Endodermal cell (in vitro differentiated cells): Measurements from ENCODE around the gene FIP1L1. TPM values are rescaled to one million over a fixed set of nuclear protein-coding genes. Genes with fewer than 3 reads are reported as not detected.

Source experiments
- DNase-seq: peaks from one replicate; pipeline ENCODE4 v3.0.0-alpha.2; 2017
- H3K27ac ChIP-seq: 2 replicates; pipeline ENCODE4 v1.5.1; 2013; ENCODE audit warnings: mild to moderate bottlenecking, low read depth, low read length, moderate library complexity
- H3K27me3 ChIP-seq: 2 replicates; pipeline ENCODE4 v1.6.1; 2013; ENCODE audit warnings: mild to moderate bottlenecking, low read length, moderate library complexity; ENCODE audit not compliant: insufficient read depth, control insufficient read depth, poor library complexity, severe bottlenecking
- H3K36me3 ChIP-seq: 2 replicates; pipeline ENCODE4 v1.7.0; 2013; ENCODE audit warnings: mild to moderate bottlenecking, low read length, moderate library complexity; ENCODE audit not compliant: control insufficient read depth, insufficient read depth
- H3K4me1 ChIP-seq: one replicate; pipeline ENCODE4 v1.7.0; 2013; ENCODE audit warnings: low read length; ENCODE audit not compliant: control insufficient read depth, insufficient read depth
- H3K4me3 ChIP-seq: 2 replicates; pipeline ENCODE4 v1.5.1; 2013; ENCODE audit warnings: mild to moderate bottlenecking, low read length, moderate library complexity
- H3K9ac ChIP-seq: 2 replicates; pipeline ENCODE4 v1.6.1; 2013; ENCODE audit warnings: mild to moderate bottlenecking, low read length, moderate library complexity; ENCODE audit not compliant: poor library complexity, severe bottlenecking; ENCODE audit errors: extremely low read depth
- H3K9me3 ChIP-seq: 2 replicates; pipeline ENCODE4 v1.6.1; 2013; ENCODE audit warnings: mild to moderate bottlenecking, low read length, moderate library complexity; ENCODE audit not compliant: control insufficient read depth
- H3K27ac Mint-ChIP-seq: 2 replicates; pipeline ENCODE4 v1.8.0; 2020; ENCODE audit warnings: mixed read lengths
- H3K27me3 Mint-ChIP-seq: 2 replicates; pipeline ENCODE4 v1.8.0; 2021; ENCODE audit warnings: mild to moderate bottlenecking, mixed read lengths; ENCODE audit not compliant: insufficient read depth
- H3K36me3 Mint-ChIP-seq: 2 replicates; pipeline ENCODE4 v1.8.0; 2020; ENCODE audit warnings: low read depth, mixed read lengths
- H3K4me1 Mint-ChIP-seq: 2 replicates; pipeline ENCODE4 v1.8.0; 2020; ENCODE audit warnings: mixed read lengths
- H3K4me3 Mint-ChIP-seq: 2 replicates; pipeline ENCODE4 v1.8.0; 2020; ENCODE audit warnings: mild to moderate bottlenecking, moderate library complexity, mixed read lengths
- H3K9me3 Mint-ChIP-seq: 2 replicates; pipeline ENCODE4 v1.8.0; 2020; ENCODE audit warnings: mild to moderate bottlenecking, mixed read lengths
- CTCF ChIP-seq: fragments of 200-600 bp; sonication (generic); conservative IDR thresholded peaks from 2 replicates; pipeline ENCODE4 v1.5.0; 2021; ENCODE audit warnings: antibody characterized with exemption, mild to moderate bottlenecking
- WGBS, 2 experiments: methylation state at CpG; one replicate each; pipeline versions ENCODE4 v1.1.5 to v1.1.7; 2013; ENCODE audit warnings: missing lambda C conversion rate in 2 of 2, mixed read lengths in 1 of 2; ENCODE audit not compliant: insufficient coverage in 1 of 2, insufficient read length in 1 of 2; 5-methylcytosine and 5-hydroxymethylcytosine counted together
- total RNA-seq, 2 donors: library from RNA; stranded (reverse); fragmentation: NEBNext Ultra II Directional in 1 of 2; extraction: Animal tissue kit (Norgen Biotek cat#: 25700) in 1 of 2; gene quantifications; 2 replicates in 1 of 2; 3 replicates in 1 of 2; pipeline ENCODE4 v1.2.1, GENCODE V29; 2021

FIP1L1 gene
- total RNA-seq, 2 donors from 2014 or later: 79.2 to 88.8 TPM

GRCh38 chr4:53477038-53477565, 99.7 kb downstream of the FIP1L1 start:
- no peaks in the 10 kb centered on the region for H3K36me3 ChIP-seq
- peaks cover 27% of the 10 kb centered on the region for H3K4me1 Mint-ChIP-seq
- peak overlapping the region; percentile 20 for H3K4me3 Mint-ChIP-seq
- peaks cover 2% of the 10 kb centered on the region for H3K9me3 Mint-ChIP-seq
- peak overlapping the region; percentile 84 for H3K27ac Mint-ChIP-seq
- no peaks in the 10 kb centered on the region for H3K27me3 Mint-ChIP-seq
- no peaks in the 10 kb centered on the region for H3K9me3 ChIP-seq
- H3K4me1 ChIP-seq: peaks cover 4% of the 10 kb centered on the region
- no peak overlapping the region for H3K27ac ChIP-seq
- H3K27me3 ChIP-seq: no peaks in the 10 kb centered on the region
- peak overlapping the region; percentile 32 for H3K4me3 ChIP-seq
- no peak overlapping the region for H3K9ac ChIP-seq
- H3K36me3 Mint-ChIP-seq: peaks cover 7% of the 10 kb centered on the region
- DNase-seq: no peak
- WGBS, 2 experiments: 55 to 67% methylated on average over 3 to 5 of the region's 5 CpGs
- TF ChIP-seq CTCF: no peak

- H3K4me1 Mint-ChIP-seq: peaks cover 27% of the 10 kb centered on the region
- Histone ChIP-seq H3K36me3 (no peaks in the 10 kb centered on the region), H3K9ac (no peak overlapping the region), H3K27me3 (no peaks in the 10 kb centered on the region), H3K27ac (no peak overlapping the region), H3K9me3 (no peaks in the 10 kb centered on the region), H3K4me3 (no peak overlapping the region), H3K4me1 (peaks cover 4% of the 10 kb centered on the region)
- peaks cover 6% of the 10 kb centered on the region for H3K36me3 Mint-ChIP-seq
- no peaks in the 10 kb centered on the region for H3K27me3 Mint-ChIP-seq
- H3K4me3 Mint-ChIP-seq: no peak overlapping the region
- peak overlapping the region; percentile 14 for H3K27ac Mint-ChIP-seq
- TF ChIP-seq CTCF: no peak
- H3K9me3 Mint-ChIP-seq: peaks cover under 1% of the 10 kb centered on the region
- DNase-seq: no peak
- WGBS, 2 experiments: 80 to 92% methylated on average over 1 of the region's 1 CpG
Measured at GRCh38 chr4:53477636-53478035, 100.2 kb downstream of the FIP1L1 start.

- peaks cover 4% of the 10 kb centered on the region for H3K4me1 ChIP-seq
- peaks cover 27% of the 10 kb centered on the region for H3K4me1 Mint-ChIP-seq
- no peak for DNase-seq
- H3K27ac Mint-ChIP-seq: no peak overlapping the region
- H3K36me3 ChIP-seq: no peaks in the 10 kb centered on the region
- H3K27me3 Mint-ChIP-seq: no peaks in the 10 kb centered on the region
- peaks cover 4% of the 10 kb centered on the region for H3K36me3 Mint-ChIP-seq
- H3K27me3 ChIP-seq: no peaks in the 10 kb centered on the region
- no peak overlapping the region for H3K9ac ChIP-seq
- TF ChIP-seq CTCF: no peak
- no peaks in the 10 kb centered on the region for H3K9me3 Mint-ChIP-seq
- no peak overlapping the region for H3K27ac ChIP-seq
- no peak overlapping the region for H3K4me3 ChIP-seq
- WGBS, 2 experiments: 90 to 100% methylated on average over 1 to 3 of the region's 4 CpGs
- no peak overlapping the region for H3K4me3 Mint-ChIP-seq
- no peaks in the 10 kb centered on the region for H3K9me3 ChIP-seq
Measured at GRCh38 chr4:53478671-53479456, 101.4 kb downstream of the FIP1L1 start.
